GM12801 (cell line): ENCODE data around the gene OLFML2B.

Experiments used
- TF ChIP-seq, protein P1 (sequence below): IDR thresholded peaks from one replicate; pipeline ENCODE4 v1.5.1; 2011; ENCODE audit warnings: control low read depth; ENCODE audit not compliant: insufficient read length; ENCODE audit errors: extremely low read depth

The OLFML2B gene

GRCh38 chr1:162065016-162065415, 41.3 kb upstream of the OLFML2B start:
- TF ChIP-seq, protein P1, sequence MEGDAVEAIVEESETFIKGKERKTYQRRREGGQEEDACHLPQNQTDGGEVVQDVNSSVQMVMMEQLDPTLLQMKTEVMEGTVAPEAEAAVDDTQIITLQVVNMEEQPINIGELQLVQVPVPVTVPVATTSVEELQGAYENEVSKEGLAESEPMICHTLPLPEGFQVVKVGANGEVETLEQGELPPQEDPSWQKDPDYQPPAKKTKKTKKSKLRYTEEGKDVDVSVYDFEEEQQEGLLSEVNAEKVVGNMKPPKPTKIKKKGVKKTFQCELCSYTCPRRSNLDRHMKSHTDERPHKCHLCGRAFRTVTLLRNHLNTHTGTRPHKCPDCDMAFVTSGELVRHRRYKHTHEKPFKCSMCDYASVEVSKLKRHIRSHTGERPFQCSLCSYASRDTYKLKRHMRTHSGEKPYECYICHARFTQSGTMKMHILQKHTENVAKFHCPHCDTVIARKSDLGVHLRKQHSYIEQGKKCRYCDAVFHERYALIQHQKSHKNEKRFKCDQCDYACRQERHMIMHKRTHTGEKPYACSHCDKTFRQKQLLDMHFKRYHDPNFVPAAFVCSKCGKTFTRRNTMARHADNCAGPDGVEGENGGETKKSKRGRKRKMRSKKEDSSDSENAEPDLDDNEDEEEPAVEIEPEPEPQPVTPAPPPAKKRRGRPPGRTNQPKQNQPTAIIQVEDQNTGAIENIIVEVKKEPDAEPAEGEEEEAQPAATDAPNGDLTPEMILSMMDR, result no peak

- TF ChIP-seq, protein P1, result no peak
Observed at GRCh38 chr1:162062542-162063015, 38.9 kb upstream of the OLFML2B start.

DNA sequence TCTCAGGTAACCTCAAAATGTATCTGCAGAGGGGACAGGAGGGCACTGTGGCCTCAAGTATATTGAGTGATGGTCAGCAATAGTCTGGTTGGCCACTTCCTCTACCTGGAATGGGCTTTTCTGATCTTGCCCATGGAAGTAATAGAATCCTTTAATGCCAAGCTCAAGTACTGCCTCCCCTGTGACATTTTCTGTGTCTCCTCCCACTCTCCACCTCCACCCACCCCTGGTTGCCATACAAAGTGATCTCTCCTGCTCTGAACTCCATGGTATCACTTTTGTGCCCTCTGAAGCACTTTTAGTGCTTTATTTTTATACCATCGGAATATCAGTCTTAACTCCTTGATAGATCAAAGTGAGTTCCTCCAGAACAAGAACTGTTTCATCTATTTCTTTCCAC, 36.6 kb upstream of the OLFML2B start:
- TF ChIP-seq, protein P1, result no peak

GRCh38 chr1:162059721-162060120, 36.1 kb upstream of the OLFML2B start:
- TF ChIP-seq, protein P1, result no peak

DNA sequence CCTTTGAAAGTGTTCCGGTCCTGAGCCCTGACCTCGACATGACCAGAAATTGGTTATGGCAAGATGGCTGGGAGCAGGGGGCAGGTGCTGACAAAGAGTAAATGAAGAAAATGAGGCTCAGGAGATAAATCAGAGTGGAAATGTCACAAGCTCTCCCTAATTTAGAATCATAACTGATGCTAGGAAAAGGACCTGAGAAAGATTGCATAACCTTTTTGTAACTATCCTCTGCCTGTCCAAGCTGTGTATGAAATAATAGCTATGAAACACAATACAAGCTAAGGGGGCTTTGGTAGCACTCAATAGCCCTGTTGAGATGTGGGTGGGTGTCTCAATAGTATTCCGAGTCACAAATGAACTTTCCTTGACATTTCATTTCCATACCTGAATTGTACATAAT, 32.9 kb upstream of the OLFML2B start:
- TF ChIP-seq, protein P1, result no peak

DNA sequence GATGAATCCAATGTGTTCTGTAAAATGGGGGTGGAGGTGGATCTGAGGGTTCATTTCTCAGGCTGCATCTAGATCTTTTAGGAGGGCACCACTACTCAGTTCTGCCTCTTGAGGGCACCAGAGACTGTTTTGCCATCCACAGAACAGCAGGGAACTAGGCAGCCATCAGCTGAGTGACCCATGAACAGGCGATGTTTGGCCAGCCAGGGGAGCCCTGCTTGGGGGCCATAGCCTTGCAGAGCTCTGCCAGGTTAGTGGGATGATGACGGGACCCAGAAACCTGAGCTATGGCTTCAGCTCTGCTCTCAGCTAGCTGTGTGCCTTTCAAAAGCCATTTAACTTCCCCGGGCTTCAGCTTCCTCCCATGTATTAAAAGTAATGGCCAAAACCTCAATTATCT, 32.4 kb upstream of the OLFML2B start:
- TF ChIP-seq, protein P1, result no peak

DNA sequence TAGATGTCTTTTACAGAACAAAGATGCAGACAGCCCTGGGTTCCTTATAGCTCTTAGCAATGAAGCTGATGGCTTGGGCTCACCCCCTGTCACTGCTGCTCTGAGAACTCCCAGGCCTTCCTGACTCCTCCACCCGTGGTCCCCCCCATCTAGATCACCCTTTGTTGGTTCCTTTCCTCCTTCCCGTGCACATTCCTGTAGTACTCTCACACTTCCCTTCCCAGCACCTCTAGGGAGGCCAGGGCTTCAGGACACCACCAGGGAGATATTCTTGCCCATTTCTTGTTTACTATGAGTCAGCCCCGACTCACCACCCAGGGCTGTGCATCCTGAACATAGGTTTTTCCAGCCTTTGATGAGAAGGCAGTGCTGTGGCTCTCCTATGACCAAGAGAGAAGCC, 31.4 kb upstream of the OLFML2B start:
- TF ChIP-seq, protein P1, result no peak

GRCh38 chr1:162046921-162047320, 23.3 kb upstream of the OLFML2B start:
- TF ChIP-seq, protein P1, result no peak
